NCI-H1436 (cell line): Measurements from ENCODE around the gene ZNF503.

Experiments used
- DNase-seq: peaks from one replicate; lab custom pipeline; 2025; lab: John Stamatoyannopoulos, UW

ZNF503 gene

DNA sequence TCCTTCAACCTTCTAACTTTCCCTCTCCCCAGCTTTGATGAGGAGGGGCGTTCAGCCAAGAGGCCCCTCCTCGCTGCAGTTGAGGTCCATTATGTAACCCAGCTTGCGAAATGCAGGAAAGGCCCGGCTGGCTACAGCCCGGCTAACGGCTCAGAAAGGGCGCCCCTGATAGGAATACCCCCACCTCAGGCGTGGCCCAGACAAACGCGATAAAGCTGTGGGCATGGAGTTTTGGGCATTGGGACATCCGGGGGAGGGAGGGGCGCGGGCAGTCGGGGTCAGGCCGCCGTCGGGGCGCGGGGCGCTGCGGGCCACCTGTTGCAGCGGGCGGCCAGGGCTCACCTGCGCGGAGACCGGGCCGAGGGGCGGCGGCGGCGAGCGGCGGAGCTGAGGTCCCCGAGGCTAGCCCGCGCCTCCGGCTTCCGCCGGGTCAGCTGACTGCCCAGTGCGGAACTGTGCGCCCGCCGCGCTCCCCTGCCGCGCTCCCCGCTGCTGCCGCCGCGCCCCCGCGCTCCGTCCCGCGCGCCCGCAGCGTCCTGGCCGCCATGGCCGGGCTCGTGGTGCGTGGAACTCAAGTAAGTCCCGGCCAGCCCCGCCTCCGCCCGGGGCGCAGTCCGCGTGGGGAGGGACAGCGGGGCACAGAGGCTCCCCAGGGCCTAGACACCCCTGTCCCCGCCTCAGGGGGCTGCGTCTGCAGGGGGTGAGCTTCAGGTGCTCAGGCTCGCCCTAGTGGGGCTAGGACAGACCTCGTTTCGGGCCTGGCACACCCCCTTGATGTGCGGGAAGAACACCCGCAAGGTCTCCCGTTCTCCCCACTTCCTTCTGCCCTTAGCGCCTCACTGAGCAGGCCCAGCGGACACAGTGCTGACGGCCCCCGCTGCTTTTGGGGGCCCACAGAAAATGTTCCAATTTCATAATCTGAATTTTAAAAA is 29.9 kb upstream of the ZNF503 start, which contains the start of gene LRMDA:
LRMDA (plus strand) TSS at position 445 of the 932 bp plus-strand sequence.
- DNase-seq = no peak

GRCh38 chr10:75430000-75430763 is 28.6 kb upstream of the ZNF503 start:
- DNase-seq = no peak

- DNase-seq = no peak
Observed at GRCh38 chr10:75429159-75429827, 27.7 kb upstream of the ZNF503 start.

DNA sequence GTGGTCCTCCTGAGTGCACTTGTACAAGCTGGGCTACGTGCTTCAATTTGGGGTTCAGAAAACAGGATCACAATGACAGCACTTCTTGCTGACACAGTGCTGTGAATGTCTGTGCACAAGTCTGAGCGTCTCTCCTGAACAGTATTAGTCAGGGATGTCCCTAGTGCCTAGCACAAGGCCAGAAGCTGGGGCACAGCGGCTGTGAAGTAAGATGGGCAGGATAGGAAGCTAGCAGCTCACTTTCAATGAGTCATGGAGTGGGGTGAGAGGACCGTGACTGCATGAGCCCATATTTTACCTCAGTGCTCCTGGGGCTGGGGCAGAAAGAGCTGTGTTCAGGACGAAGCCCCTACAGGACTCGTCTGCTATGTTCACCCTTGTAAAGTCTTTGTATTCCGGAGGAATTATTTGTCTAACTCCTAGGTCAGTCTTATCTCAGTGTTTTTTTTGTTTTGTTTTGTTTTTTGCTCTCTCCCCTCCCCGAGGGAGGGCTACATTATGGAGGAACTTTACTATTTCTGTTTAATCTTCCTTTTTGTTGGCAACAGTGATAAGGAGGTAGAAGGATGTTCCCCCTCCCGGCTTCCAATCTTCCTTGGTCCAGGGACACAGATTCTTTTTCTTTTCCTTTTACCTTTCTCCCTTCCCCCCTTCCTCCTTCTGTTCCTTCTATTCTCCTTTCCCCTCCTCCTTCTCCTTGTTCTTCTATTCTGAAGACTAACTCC is 27.0 kb upstream of the ZNF503 start:
- DNase-seq = no peak

- no peak for DNase-seq
Observed at GRCh38 chr10:75427951-75428350, 26.4 kb upstream of the ZNF503 start.

DNA sequence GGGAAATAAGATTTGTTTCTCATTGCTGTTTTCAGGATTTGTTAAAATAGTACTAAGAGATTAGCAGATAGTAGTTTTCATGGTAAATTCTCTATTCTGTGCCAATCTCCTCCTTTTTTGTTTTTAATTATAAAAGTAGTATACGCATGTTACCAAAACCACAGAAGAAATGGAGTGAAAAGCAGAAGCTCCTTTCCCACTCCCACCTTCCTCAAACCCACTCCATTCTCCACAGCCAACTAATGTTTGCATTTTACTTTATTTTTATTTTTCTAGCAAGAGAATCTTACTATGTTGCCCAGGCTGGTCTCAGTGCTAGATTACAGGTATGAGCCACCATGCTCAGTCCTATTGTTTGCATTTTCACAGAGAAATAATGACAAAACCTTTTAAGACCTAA is 25.3 kb upstream of the ZNF503 start:
- DNase-seq = no peak

DNA sequence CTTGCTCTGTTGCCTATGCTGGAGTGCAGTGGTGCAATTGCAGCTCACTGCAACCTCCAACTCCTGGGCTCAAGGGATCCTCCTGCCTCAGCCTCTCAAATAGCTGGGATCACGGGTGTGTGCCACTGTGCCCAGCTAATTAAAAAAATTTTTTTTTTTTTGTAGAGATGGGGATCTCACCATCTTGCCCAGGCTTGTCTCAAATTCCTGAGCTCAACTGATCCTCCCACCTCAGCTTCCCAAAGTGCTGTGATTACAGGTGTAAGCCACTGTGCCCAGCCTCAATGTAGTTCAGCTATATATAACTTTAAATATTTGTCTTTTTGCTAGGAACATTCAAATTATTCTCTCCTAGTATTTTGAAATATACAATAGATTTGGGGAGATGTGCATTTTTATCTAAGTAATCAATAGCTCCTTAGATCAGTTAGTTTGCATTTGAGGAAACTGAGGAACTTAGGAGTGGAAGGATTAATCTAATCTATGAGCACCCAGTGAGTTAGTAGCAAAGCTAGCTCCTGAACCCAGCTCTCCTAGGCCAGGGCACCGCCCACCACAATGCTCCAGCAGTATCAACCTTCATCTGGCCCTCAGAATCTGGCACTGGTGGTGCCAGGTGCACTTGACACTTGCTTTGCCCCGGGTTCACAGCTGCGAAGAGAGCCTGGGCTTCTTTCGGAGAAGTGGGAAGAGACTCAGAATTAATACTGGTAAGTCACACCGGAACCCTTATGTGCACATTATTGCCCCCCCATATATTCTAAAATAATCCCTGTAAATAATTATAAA is 23.9 kb upstream of the ZNF503 start:
- no peak for DNase-seq

GRCh38 chr10:75424571-75424970 is 23.0 kb upstream of the ZNF503 start:
- no peak for DNase-seq

DNA sequence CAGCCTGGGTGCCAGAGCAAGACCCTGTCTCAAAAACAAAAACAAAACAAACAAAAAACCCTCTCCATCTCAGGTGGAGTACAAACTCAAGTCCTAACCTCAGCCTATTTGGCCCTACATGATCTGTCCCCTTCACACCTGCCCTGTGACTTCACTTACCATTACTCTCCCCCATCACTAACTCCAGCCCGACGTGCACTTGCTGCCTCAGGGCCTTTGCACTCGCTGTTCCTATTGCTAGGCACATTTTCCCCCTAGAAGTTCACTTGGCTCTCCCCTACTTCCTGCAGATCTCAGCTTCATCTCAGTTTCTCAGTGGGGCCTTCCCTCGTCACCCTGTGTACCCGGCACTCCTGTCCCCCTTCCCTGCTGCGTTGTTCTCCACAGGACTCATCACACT is 21.3 kb upstream of the ZNF503 start:
- DNase-seq = no peak

DNA sequence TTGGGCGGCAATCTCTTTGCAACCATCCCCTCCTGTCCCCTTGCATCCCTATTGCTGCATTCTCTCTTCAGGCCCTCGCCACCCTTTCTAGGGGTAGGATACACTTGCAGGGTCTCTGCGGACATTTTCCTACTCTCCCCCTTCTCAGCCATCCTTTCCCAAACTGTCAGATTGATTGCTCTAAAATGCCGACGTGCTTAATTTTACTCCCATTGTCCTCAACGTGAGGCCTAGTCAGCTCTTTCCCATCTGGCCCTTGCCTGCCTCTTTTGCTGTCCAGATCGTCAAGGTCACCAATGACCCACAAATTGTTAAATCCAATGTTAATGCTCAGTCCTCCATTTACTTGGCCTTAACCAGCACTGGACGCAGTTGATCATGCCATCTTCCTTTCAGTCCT is 17.1 kb upstream of the ZNF503 start:
- DNase-seq = no peak

DNA sequence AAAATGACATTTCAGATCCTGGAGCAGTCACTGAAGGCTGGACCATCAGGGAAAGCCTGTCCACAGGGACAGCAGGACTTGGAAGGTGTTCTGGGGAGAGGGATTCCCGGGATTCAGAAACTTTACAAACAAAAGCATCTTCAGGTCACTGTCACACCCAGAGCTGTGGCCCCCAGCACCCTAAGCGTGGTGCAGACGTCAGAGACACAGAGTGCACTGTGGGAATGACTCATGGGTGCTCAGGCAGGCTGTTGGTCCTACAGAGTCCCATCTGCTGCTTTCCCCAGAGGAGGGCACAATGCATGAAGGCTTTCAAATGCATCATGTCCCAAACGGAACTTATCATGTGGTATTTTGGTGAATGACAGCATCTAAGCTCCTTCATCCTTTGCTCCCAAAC is 16.7 kb upstream of the ZNF503 start:
- DNase-seq = no peak

DNA sequence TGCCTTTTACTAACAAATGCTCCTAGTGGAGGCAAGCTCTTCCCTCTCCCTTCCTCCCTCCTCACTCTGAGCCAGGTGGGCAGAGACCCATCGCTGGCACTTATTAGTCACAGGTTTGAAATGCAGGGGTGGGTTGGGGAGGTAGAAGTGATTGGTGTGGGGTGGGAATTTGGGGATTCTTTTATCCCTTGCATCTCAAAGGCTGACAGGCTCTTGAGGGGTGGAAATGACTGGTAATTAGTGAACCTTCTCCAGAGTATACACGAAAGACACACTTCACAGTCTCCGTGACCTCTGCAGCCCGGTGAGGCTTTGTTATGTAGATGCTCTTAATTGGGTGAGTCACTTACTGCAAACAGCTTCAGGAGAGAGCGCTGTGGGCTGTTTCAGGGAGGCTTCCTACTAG is 16.0 kb upstream of the ZNF503 start:
- peak; percentile 86 for DNase-seq

GRCh38 chr10:75414527-75414926 is 13.0 kb upstream of the ZNF503 start:
- no peak for DNase-seq

DNA sequence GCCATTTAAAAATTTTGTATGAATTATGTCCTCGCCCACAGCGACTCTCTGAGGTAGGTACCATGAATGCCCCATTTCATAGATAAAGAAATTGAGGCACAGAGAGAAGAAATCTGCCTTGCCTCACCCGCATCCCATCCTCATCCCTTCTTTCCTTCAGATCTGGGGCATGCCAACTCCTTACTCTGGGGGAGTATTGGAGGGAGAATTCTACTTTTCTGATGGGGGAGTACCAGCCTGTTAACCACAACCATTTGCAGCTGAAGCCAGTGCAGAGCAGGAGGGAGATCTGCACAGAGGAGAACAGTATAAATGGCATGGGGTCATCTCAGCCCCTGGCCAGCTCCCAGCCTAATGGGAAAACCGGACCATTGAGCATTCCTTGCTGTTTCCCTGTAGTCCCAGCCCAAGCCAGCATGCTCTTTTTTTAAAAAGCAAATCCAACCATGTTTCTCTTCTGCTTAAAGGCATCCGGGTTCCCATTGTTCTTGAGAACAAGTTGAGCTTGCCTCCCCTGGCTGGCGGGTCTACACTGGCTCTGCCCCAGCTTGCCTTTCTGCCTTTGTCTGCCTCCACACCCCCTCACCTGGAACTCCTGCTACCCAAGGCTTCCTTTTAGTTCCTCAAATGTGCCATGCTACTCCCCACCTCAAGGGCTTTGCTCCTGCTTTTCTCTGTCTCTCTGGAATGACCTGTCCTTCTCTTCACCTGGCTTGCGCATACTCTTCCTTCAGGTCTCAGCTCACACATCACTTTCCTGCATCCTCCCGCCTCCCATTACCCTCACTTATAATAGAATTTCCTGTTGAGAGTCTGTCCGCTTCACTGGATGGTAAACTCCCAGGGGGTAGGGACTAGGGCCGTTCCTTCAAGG is 8.8 kb upstream of the ZNF503 start:
- no peak for DNase-seq

DNA sequence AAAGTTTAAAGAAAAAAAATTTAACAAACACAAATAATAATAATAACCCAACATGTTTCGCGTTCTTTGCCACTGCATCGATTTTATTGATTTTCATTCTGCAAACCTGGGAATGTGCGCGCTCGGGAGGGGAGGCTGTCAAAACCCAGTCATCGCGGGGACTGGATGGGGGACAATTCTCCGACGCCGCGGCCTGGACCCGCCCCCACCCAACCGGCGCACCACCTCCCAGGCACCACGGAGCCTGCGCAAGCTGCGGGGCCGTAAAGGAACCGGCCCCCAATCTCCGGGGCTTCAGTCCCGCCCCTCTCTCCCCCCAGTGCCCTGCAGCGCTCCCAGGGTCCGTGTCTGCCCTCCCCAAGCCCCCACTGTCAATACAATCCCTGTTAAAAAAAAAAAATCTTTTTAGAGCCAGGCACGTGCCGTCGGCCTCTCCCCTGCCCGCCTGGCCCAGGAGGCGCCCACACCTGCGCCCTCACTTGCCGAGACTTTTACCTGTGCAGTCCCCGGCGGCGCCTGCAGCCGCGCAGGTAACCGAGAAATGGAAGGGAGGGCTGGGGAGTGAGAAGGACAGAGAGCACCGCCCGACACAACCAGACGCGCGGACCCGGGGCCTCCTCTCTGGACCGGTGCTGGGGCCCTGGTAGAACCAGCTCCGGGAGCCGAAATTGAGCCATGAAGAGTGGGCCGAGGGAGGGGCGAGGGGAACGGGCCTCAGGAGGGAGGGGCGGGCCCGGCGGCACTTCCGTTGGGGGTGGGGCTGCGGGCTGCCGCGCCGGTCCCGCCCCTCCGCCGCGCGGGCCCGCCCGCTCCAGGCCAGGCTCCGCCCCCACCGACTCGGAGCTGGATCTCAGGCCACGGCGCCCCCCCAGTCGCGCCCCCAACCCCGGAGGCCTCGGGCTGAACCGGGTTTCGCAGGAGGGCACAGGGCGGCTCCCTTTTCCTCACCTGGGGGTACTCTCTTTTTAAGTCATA is 7.6 kb upstream of the ZNF503 start:
- DNase-seq = peak; percentile 70

DNA sequence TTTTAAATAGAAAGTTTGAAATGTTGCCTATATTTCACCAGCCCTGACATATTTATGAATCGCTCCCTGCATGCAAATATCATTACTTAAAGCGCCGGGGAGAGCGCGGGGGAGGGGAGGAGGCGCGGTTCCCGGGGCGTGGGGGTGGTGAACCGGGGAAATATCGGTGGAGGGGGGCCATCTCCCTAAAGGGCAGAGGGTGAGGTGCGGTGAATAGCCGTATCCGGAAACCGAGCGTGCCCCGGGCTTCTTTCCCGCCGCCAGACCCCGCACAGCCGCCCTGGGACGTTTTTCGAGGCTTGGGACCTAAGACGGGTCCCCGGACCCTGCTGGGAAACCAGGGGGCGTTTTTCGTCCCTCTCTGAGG is 6.9 kb upstream of the ZNF503 start:
- no peak for DNase-seq

DNA sequence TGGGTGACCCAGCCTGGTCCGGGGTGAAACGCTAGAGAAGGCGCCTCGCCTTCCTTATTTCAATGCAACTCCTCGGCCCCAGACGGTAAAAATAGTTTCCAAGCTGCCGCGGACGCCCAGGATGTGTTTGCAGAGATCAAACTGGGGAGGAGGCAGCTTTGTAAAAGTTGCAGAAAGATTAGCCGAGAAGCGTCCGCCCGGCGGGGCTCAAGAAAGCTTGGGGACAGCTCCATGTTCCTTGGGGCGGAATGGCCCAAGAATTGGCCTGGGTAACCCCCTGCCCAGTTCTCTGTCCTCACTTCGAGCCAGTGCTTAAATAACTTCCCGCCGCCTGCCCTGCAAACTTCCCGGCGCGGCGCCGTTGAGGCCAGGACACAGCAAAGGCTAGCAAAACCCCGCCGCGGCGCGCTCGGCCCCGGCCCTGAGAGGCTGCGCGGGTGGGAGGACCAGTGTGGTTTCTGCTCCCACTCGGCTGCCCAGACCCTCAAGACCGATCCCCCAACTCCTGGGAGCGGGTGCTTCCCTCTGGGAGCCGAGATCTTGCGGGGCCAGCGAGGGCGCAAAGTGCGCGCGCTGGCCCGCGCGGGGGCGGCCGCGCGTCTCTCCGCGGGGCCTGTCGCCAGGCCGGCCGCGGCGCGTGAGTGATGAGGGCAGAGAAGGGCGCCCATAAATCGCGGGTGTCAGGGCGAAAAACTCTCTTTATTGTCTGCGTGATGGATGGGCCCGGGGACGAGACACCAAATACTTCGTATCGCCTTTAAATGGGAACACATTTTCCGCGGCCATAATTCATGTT is 6.3 kb upstream of the ZNF503 start:
- DNase-seq = no peak

GRCh38 chr10:75407224-75407712 is 5.7 kb upstream of the ZNF503 start:
- DNase-seq = no peak
